Ovary (tissue), 9 donors: Measurements from ENCODE around the gene UGT1A10. TPM values are rescaled to one million over a fixed set of nuclear protein-coding genes. Genes with fewer than 3 reads are reported as not detected.
"Not testable (repeated sequence)": the region's sequence is repeated elsewhere in the genome, so short reads cannot be mapped to it uniquely, and the experiment has no call there.

Experiments
- DNase-seq, 5 donors: peaks; one replicate each; pipeline ENCODE4 v3.0.0-alpha.2; 2019 to 2020
- H3K27ac ChIP-seq, 2 donors: fragments of 200-600 bp; one replicate each; pipeline versions ENCODE4 v1.5.1 to v1.8.0; 2019 to 2022
- H3K27me3 ChIP-seq: fragments of 200-600 bp; one replicate; pipeline ENCODE4 v1.8.0; 2022
- H3K36me3 ChIP-seq: fragments of 200-600 bp; sonication (generic); one replicate; pipeline ENCODE4 v1.5.1; 2019
- H3K4me1 ChIP-seq: one replicate; pipeline ENCODE4 v1.8.1; 2013; ENCODE audit warnings: mild to moderate bottlenecking, moderate library complexity; ENCODE audit not compliant: insufficient read depth
- H3K4me3 ChIP-seq: fragments of 200-600 bp; sonication (generic); one replicate; pipeline ENCODE4 v1.5.1; 2017
- H3K9me3 ChIP-seq, 2 donors: fragments of 200-600 bp in 1 of 2; sonication (generic) in 1 of 2; one replicate each; pipeline versions ENCODE4 v1.5.1 to v1.8.1; 2013 to 2019; ENCODE audit warnings: mild to moderate bottlenecking in 1 of 2, moderate library complexity in 1 of 2
- CTCF ChIP-seq, 3 donors: fragments of 450-650 bp in 2 of 3; fragments of 200-600 bp in 1 of 3; IDR thresholded peaks; one replicate each; pipeline versions ENCODE4 v1.5.1 to v1.8.0; 2016 to 2022; ENCODE audit warnings: antibody characterized with exemption in 3 of 3, mild to moderate bottlenecking in 1 of 3
- EP300 ChIP-seq: sonication (generic); formaldehyde crosslinking; IDR thresholded peaks from one replicate; pipeline ENCODE4 v1.6.1; 2017; ENCODE audit warnings: antibody characterized with exemption
- POLR2A ChIP-seq: fragments of 450-650 bp; IDR thresholded peaks from one replicate; pipeline ENCODE4 v1.6.1; 2017; ENCODE audit warnings: antibody characterized with exemption, mild to moderate bottlenecking, moderate library complexity
- WGBS, 3 donors: extraction: QIAGEN DNeasy Blood & Tissue Kit in 1 of 3; methylation state at CpG; one replicate each; pipeline versions ENCODE4 v1.1.5 to v1.1.7; 2013 to 2017; 5-methylcytosine and 5-hydroxymethylcytosine counted together
- intact Hi-C, 4 donors: fragments of 100-400 bp; cut with DNase I; formaldehyde crosslinking; loops; one replicate each; pipeline versions ENCODE4 v1.11.0 to v1.15.1; 2022 to 2023
- polyA plus RNA-seq, 2 donors: library from polyadenylated mRNA; stranded (reverse); fragments of 200-250 nt in 1 of 2; fragments of 350-450 nt in 1 of 2; fragmentation: Illumina TruSeq in 1 of 2; extraction: RNeasy Lipid Tissue Mini Kit (QIAGEN cat#74804) in 1 of 2; gene quantifications; one replicate each; pipeline ENCODE4 v1.2.3, GENCODE V29; 2013 to 2014
- total RNA-seq, 7 donors: library from RNA; depleted of rRNA in 2 of 7; stranded (reverse); fragments of >200 nt in 2 of 7; fragmentation: NEBNext Ultra II Directional in 3 of 7; extraction: Animal tissue kit (Norgen Biotek cat#: 25700) in 3 of 7; gene quantifications; one replicate each; pipeline versions ENCODE4 v1.1.0 to v1.2.4, GENCODE V29; 2016 to 2023
- donor health status: DM: no; HTN: no; CAD: no; lungs with moderate emphysema.
- donor health status: DM: no; HTN: no; CAD: no.
- donor health status: Bipolar disorder and iron deficiency.
- donor health status: DM: yes; HTN: yes; CAD: no.
- donor health status: DM: no; HTN: no; CAD: no.
- donor health status: DM: yes; HTN: yes; CAD: no.

Gene UGT1A10
- total and polyA plus RNA-seq, 9 donors, result not detected

GRCh38 chr2:233699424-233700027, 63.3 kb downstream of the UGT1A10 start:
- Histone ChIP-seq H3K9me3 (no peaks in the 10 kb centered on the region), H3K4me3 (no peak overlapping the region), H3K36me3 (no peaks in the 10 kb centered on the region), H3K27me3 (no peaks in the 10 kb centered on the region), H3K27ac (no peak overlapping the region), H3K4me1 (no peaks in the 10 kb centered on the region)
- intact Hi-C loops, result no loop called here
- no peak for TF ChIP-seq POLR2A
- no peak for TF ChIP-seq EP300
- no peak for TF ChIP-seq CTCF (IDR thresholded peaks at IDR 0.05)
- WGBS, 3 donors, result 86 to 91% (median 88%) methylated on average over 8 of the region's 8 CpGs
- no peak for DNase-seq

- H3K27ac ChIP-seq, result no peak overlapping the region
- no peak for TF ChIP-seq POLR2A
- TF ChIP-seq CTCF (IDR thresholded peaks at IDR 0.05), result no peak
- TF ChIP-seq EP300, result no peak
- no peaks in the 10 kb centered on the region for H3K36me3 ChIP-seq
- no peak overlapping the region for H3K4me3 ChIP-seq
- no peak for DNase-seq
- WGBS, 3 donors, result 37 to 44% (median 43%) methylated on average over 1 of the region's 1 CpG
- no peaks in the 10 kb centered on the region for H3K4me1 ChIP-seq
- intact Hi-C loops, result no loop called here
- no peaks in the 10 kb centered on the region for H3K9me3 ChIP-seq
- no peaks in the 10 kb centered on the region for H3K27me3 ChIP-seq
Measured at GRCh38 chr2:233700028-233700635, 63.9 kb downstream of the UGT1A10 start.

- H3K27me3 ChIP-seq, H3K4me1 ChIP-seq, intact Hi-C loops, H3K36me3 ChIP-seq, H3K27ac ChIP-seq, H3K4me3 ChIP-seq, H3K9me3 ChIP-seq, DNase-seq: not testable (repeated sequence)
- 89 to 97% (median 94%) methylated on average over 5 of the region's 5 CpGs for WGBS, 3 donors
Measured at GRCh38 chr2:233700842-233701241, 64.6 kb downstream of the UGT1A10 start.

GRCh38 chr2:233702238-233702637, 66.0 kb downstream of the UGT1A10 start:
- WGBS, 3 donors, result 50 to 60% (median 50%) methylated on average over 3 of the region's 3 CpGs
- no peak for TF ChIP-seq CTCF (IDR thresholded peaks at IDR 0.05)
- TF ChIP-seq POLR2A, result no peak

GRCh38 chr2:233705911-233706506, 69.8 kb downstream of the UGT1A10 start:
- no peak for DNase-seq
- H3K27ac ChIP-seq, result no peak overlapping the region
- no peak overlapping the region for H3K4me3 ChIP-seq
- no peaks in the 10 kb centered on the region for H3K4me1 ChIP-seq
- TF ChIP-seq POLR2A (no peak), EP300 (no peak), CTCF (IDR thresholded peaks at IDR 0.05) (no peak)
- no peaks in the 10 kb centered on the region for H3K9me3 ChIP-seq
- intact Hi-C loops, result no loop called here
- 59 to 65% (median 62%) methylated on average over 4 of the region's 4 CpGs for WGBS, 3 donors
- H3K36me3 ChIP-seq, result no peaks in the 10 kb centered on the region
- no peaks in the 10 kb centered on the region for H3K27me3 ChIP-seq

More at GRCh38 chr2:233702238-233702637, 66.0 kb downstream of the UGT1A10 start:
- no peaks in the 10 kb centered on the region for H3K4me1 ChIP-seq
- no peak for DNase-seq
- H3K4me3 ChIP-seq, result no peak overlapping the region
- H3K27me3 ChIP-seq, result no peaks in the 10 kb centered on the region
- no peak overlapping the region for H3K27ac ChIP-seq
- no peaks in the 10 kb centered on the region for H3K9me3 ChIP-seq
- H3K36me3 ChIP-seq, result no peaks in the 10 kb centered on the region
- intact Hi-C loops, result no loop called here
